PC-9 (cell line): ENCODE measurements around the gene SPATA2. TPM values are rescaled to one million over a fixed set of nuclear protein-coding genes. Genes with fewer than 3 reads are reported as not detected.

Source experiments
- BruUV-seq: library from RNA; stranded (reverse); fragments of 400-500 nt; replicated peaks from 2 replicates; lab custom pipeline; 2021; lab: Mats Ljungman, UMichigan
- CTCF ChIA-PET: fragments of 300-600 bp; sonication (Branson Sonifier 250); formaldehyde crosslinking; loops from one replicate; lab custom pipeline; 2022; ENCODE audit warnings: antibody characterized with exemption; lab: Charles Lee
- POLR2A ChIA-PET: fragments of 300-600 bp; sonication (Branson Sonifier 250); formaldehyde crosslinking; loops from one replicate; lab custom pipeline; 2022; ENCODE audit warnings: antibody characterized with exemption; ENCODE audit not compliant: unreplicated experiment; lab: Charles Lee
- DNase-seq, 2 experiments: peaks; one replicate each; pipeline versions ENCODE4 v3.0.0 to v3.0.0-alpha.2; 2015 to 2022; ENCODE audit warnings: mixed read lengths in 1 of 2
- H2AFZ ChIP-seq: fragments of 200-600 bp; sonication (generic); 2 replicates; pipeline ENCODE4 v1.8.1; 2017; ENCODE audit warnings: antibody characterized with exemption
- H3F3A ChIP-seq: fragments of 200-600 bp; sonication (generic); 2 replicates; pipeline ENCODE4 v1.8.1; 2017; ENCODE audit warnings: antibody characterized with exemption, mild to moderate bottlenecking, low read depth; ENCODE audit not compliant: insufficient read depth
- H3K27ac ChIP-seq: fragments of 200-600 bp; sonication (generic); 2 replicates; pipeline ENCODE4 v1.6.1; 2016; ENCODE audit warnings: mixed run types
- H3K27me3 ChIP-seq: fragments of 200-600 bp; sonication (generic); 2 replicates; pipeline ENCODE4 v1.6.1; 2016; ENCODE audit warnings: low read depth, mixed run types; ENCODE audit not compliant: insufficient read depth
- H3K36me3 ChIP-seq: fragments of 200-600 bp; sonication (generic); 2 replicates; pipeline ENCODE4 v1.6.1; 2016; ENCODE audit warnings: low read depth, mixed run types
- H3K4me1 ChIP-seq: fragments of 200-600 bp; sonication (generic); replicated peaks from 2 replicates; pipeline ENCODE4 v1.6.1; 2016; ENCODE audit warnings: mixed run types; ENCODE audit not compliant: insufficient read depth
- H3K4me2 ChIP-seq: fragments of 200-600 bp; sonication (generic); 2 replicates; pipeline ENCODE4 v1.6.1; 2017; ENCODE audit warnings: mixed run types
- H3K4me3 ChIP-seq: fragments of 200-600 bp; sonication (generic); 2 replicates; pipeline ENCODE4 v1.6.1; 2016; ENCODE audit warnings: mixed run types
- H3K79me2 ChIP-seq: fragments of 200-600 bp; sonication (generic); 2 replicates; pipeline ENCODE4 v1.6.1; 2017; ENCODE audit warnings: low read depth, mixed run types
- H3K9me2 ChIP-seq: fragments of 200-600 bp; sonication (generic); 2 replicates; pipeline ENCODE4 v1.8.1; 2017; ENCODE audit warnings: mild to moderate bottlenecking; ENCODE audit not compliant: insufficient read depth
- H3K9me3 ChIP-seq: fragments of 200-600 bp; sonication (generic); 2 replicates; pipeline ENCODE4 v1.8.1; 2016; ENCODE audit warnings: low read depth; ENCODE audit not compliant: insufficient read depth
- H4K20me1 ChIP-seq: fragments of 200-600 bp; sonication (generic); 2 replicates; pipeline ENCODE4 v1.8.1; 2017; ENCODE audit not compliant: insufficient read depth
- EZH2 ChIP-seq: fragments of 200-600 bp; sonication (generic); IDR thresholded peaks from 2 replicates; pipeline ENCODE4 v1.8.0; 2017; ENCODE audit warnings: antibody characterized with exemption, low read depth
- intact Hi-C: fragments of 100-400 bp; cut with micrococcal nuclease; formaldehyde crosslinking; loops from one replicate; pipeline ENCODE4 v1.10.0; 2022; ENCODE audit not compliant: unreplicated experiment
- total RNA-seq: library from RNA; stranded (reverse); gene quantifications from 2 replicates; pipeline ENCODE4 v1.2.3, GENCODE V29; 2021
- TF ChIP-seq, protein P1 (sequence below): fragments of 200-600 bp; sonication (generic); conservative IDR thresholded peaks from 2 replicates; pipeline ENCODE4 v1.6.1; 2017; ENCODE audit warnings: mixed run types, antibody characterized with exemption, mild to moderate bottlenecking, moderate library complexity

The SPATA2 gene
- total RNA-seq, 1 experiment from 2014 or later = 10.9 TPM

DNA sequence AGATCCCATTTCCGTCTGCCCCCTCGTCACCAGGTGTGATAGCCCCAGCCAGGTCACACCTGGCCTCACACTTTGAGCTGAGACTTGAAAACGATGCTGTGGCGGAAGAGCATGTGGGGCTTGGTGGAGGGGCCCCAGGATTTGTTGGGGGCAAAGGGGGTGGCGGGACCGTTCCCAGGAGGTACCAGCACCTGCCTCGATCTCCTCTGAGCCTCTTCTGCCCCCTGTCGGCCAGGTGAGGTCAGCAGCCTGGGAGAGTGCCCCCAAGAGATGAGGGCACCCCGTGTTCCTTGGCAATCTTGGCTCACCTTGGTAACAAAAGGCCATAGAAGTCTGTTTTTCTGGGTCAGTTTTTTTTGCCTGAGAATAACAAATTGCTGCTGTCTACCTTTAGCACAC lies 25.4 kb downstream of the SPATA2 start:
- H3K9me3 ChIP-seq = no peaks in the 10 kb centered on the region
- intact Hi-C loops = loop anchor here (1.0 to 5.0 kb wide), 2 partner anchors 38 to 118 kb away; no protein-coding TSS in a partner anchor

DNA sequence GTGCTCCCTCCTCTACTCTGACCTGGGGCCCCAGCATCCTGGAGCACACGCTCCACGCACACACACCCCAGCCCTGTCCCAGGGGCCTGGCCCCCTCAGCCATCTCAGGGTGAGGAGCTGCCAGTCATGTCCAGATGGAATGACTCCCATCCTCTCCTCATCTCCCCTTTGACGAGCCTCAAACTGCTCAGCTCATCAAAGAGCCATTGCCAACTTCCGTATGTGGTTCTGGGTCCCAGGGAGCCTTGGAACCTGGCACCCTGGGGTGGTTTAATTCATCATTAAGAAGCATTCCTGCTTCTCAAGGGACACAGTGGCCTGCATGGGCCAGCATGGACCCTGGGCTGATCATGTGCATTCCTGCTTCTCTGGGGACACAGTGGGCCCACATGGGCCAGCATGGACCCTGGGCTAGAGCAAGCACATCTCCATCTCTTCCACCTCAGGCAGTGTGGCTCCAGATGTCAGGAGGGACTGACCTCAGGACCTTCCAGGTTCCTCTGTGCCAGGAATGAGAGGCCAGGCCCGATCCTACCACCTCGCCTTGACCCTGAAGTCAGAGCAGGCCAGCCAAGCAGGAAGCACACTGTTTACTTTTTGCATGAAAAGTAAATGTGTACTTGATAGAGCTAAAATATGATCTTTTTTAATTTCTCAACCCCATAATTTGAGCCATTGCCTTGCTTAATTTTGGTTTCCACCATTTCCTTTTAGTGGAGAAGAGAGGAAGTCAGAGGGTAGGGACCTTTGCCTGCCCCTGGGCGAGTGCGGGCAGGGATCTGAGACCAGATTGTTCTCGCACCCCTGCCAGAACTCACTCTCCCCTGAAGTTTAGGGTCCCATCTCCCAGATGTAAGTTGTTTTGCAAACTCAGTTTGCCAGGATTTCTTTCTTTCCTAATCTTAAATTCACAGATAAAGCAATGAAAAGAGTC lies 26.1 kb downstream of the SPATA2 start:
- no peaks in the 10 kb centered on the region for H3K9me3 ChIP-seq
- H3F3A ChIP-seq = peaks cover 38% of the 10 kb centered on the region
- no peaks in the 10 kb centered on the region for H3K27me3 ChIP-seq
- POLR2A ChIA-PET = no interaction called here
- H3K4me2 ChIP-seq = peak overlapping the region; percentile 37
- no TSS peak for BruUV-seq
- H3K27ac ChIP-seq = peak overlapping the region; percentile 49
- intact Hi-C loops = loop anchor here (5.0 kb wide), 1 partner anchor 117 kb away; no protein-coding TSS in a partner anchor
- no peak overlapping the region for H3K4me3 ChIP-seq
- no peaks in the 10 kb centered on the region for H4K20me1 ChIP-seq
- H3K79me2 ChIP-seq = no peaks in the 10 kb centered on the region
- CTCF ChIA-PET = interaction anchor here (0.5 to 1.1 kb wide), 7 partner anchors 43 to 660 kb away, joined by 3 to 8 read pairs (median 4); no protein-coding TSS in a partner anchor
- peaks cover 11% of the 10 kb centered on the region; the same call in 1 of the 2 replicates for H3K36me3 ChIP-seq
- no peaks in the 10 kb centered on the region for H3K9me2 ChIP-seq
- H2AFZ ChIP-seq = no peak overlapping the region
- DNase-seq = no peak
- TF ChIP-seq, protein P1, sequence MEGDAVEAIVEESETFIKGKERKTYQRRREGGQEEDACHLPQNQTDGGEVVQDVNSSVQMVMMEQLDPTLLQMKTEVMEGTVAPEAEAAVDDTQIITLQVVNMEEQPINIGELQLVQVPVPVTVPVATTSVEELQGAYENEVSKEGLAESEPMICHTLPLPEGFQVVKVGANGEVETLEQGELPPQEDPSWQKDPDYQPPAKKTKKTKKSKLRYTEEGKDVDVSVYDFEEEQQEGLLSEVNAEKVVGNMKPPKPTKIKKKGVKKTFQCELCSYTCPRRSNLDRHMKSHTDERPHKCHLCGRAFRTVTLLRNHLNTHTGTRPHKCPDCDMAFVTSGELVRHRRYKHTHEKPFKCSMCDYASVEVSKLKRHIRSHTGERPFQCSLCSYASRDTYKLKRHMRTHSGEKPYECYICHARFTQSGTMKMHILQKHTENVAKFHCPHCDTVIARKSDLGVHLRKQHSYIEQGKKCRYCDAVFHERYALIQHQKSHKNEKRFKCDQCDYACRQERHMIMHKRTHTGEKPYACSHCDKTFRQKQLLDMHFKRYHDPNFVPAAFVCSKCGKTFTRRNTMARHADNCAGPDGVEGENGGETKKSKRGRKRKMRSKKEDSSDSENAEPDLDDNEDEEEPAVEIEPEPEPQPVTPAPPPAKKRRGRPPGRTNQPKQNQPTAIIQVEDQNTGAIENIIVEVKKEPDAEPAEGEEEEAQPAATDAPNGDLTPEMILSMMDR = no peak
- TF ChIP-seq EZH2 = no peak
- peaks cover 44% of the 10 kb centered on the region for H3K4me1 ChIP-seq

More for the DNA sequence above, 25.4 kb downstream of the SPATA2 start:
- peak in 1 of 2 experiments; percentile 28 for DNase-seq
- no peaks in the 10 kb centered on the region for H4K20me1 ChIP-seq
- H3K27me3 ChIP-seq = no peaks in the 10 kb centered on the region
- H2AFZ ChIP-seq = no peak overlapping the region
- peaks cover 44% of the 10 kb centered on the region for H3K4me1 ChIP-seq
- H3K27ac ChIP-seq = peak overlapping the region; percentile 7; the same call in 1 of the 2 replicates
- no peak overlapping the region for H3K4me3 ChIP-seq
- H3K4me2 ChIP-seq = peak overlapping the region; percentile 37; the same call in 1 of the 2 replicates
- TF ChIP-seq, protein P1 = peak; percentile 81
- no peak for TF ChIP-seq EZH2
- no TSS peak for BruUV-seq
- peaks cover 38% of the 10 kb centered on the region for H3F3A ChIP-seq
- H3K36me3 ChIP-seq = peaks cover 5% of the 10 kb centered on the region; the same call in 1 of the 2 replicates
- H3K79me2 ChIP-seq = no peaks in the 10 kb centered on the region
- POLR2A ChIA-PET = no interaction called here
- CTCF ChIA-PET = interaction anchor here (0.6 to 0.7 kb wide), 3 partner anchors 46 to 276 kb away, joined by 3 read pairs; no protein-coding TSS in a partner anchor
- H3K9me2 ChIP-seq = no peaks in the 10 kb centered on the region

DNA sequence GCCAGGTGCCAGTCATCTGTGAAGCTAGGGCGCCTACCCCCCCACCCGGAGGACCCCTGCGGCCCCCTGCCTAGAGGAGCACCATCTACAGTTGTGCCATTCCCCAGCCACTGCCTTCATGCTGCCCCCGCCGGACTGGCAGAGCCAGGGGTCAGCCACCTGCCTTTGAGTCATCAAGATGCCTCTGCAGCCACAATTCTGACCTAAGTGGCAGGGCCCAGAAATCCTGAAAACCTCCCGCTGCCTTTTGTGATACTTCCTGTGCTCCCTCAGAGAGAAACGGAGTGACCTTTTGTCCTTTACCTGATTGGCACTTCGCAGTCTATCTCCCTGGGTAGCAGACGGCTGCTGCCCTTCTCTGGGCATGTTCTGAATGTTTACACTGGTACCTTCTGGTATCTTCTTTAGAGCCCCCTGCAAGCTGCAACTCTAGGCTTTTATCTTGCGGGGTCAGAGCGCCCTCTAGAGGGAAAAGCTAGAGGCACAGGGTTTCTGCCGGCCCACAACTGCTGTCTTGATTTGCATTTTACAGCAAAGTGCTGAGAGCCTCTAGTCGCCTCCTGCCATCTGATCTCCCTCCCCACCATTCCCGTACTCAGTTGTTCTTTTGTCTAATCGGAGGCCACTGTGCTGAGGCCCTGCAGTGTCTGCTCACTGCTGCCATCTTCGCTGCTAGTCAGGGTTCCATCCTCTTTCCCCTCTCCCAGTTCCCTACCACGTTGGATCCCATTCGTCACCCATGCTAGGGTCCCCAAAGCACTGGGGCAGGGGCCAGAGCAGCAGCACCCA lies 26.9 kb downstream of the SPATA2 start:
- peak; percentile 79 to 89 for DNase-seq
- ChIA-PET POLR2A (no interaction called here), CTCF (interaction anchor here (0.6 to 1.1 kb wide), 3 partner anchors 43 to 659 kb away, joined by 4 to 6 read pairs (median 4); no protein-coding TSS in a partner anchor)
- Histone ChIP-seq H3K4me2 (peak overlapping the region; percentile 37), H2AFZ (no peak overlapping the region), H3K9me2 (no peaks in the 10 kb centered on the region), H3K9me3 (no peaks in the 10 kb centered on the region), H4K20me1 (no peaks in the 10 kb centered on the region), H3F3A (peaks cover 38% of the 10 kb centered on the region), H3K4me1 (peaks cover 44% of the 10 kb centered on the region), H3K27ac (peak overlapping the region; percentile 49), H3K27me3 (no peaks in the 10 kb centered on the region), H3K79me2 (no peaks in the 10 kb centered on the region), H3K4me3 (no peak overlapping the region), H3K36me3 (peaks cover 12% of the 10 kb centered on the region; the same call in 1 of the 2 replicates)
- intact Hi-C loops = loop anchor here (1.0 to 5.0 kb wide), 3 partner anchors 116 to 347 kb away; no protein-coding TSS in a partner anchor
- TF ChIP-seq, protein P1 = peak; percentile 99
- no peak for TF ChIP-seq EZH2
- no TSS peak for BruUV-seq
